Mesenchymal stem cell (in vitro differentiated cells and primary cell): ENCODE data around the gene WWOX.

Source experiments
- DNase-seq: peaks from one replicate; pipeline ENCODE4 v3.0.0-alpha.2; 2013
- H2AFZ ChIP-seq: one replicate; pipeline ENCODE4 v1.6.1; 2013; ENCODE audit warnings: low read depth, mild to moderate bottlenecking, control low read depth, inconsistent platforms, low read length, moderate library complexity
- H2AK5ac ChIP-seq: 2 replicates; pipeline ENCODE4 v1.6.1; 2013; ENCODE audit warnings: low read length, moderate library complexity, mild to moderate bottlenecking, inconsistent platforms; ENCODE audit not compliant: severe bottlenecking
- H2BK120ac ChIP-seq: one replicate; pipeline ENCODE4 v1.6.1; 2013; ENCODE audit warnings: low read depth, mild to moderate bottlenecking, inconsistent platforms, low read length, moderate library complexity
- H2BK12ac ChIP-seq, 2 experiments: one replicate each; pipeline ENCODE4 v1.6.1; 2013; ENCODE audit warnings: inconsistent platforms in 2 of 2, low read length in 2 of 2, mild to moderate bottlenecking in 2 of 2, moderate library complexity in 2 of 2, control low read depth in 1 of 2
- H2BK15ac ChIP-seq: one replicate; pipeline ENCODE4 v1.6.1; 2013; ENCODE audit warnings: mild to moderate bottlenecking, low read depth, inconsistent platforms; ENCODE audit not compliant: poor library complexity, severe bottlenecking
- H2BK5ac ChIP-seq: 2 replicates; pipeline ENCODE4 v1.6.1; 2013; ENCODE audit warnings: low read depth, mild to moderate bottlenecking, low read length, control low read depth, inconsistent platforms; ENCODE audit not compliant: poor library complexity, severe bottlenecking
- H3K14ac ChIP-seq, 2 experiments: one replicate each; pipeline ENCODE4 v1.6.1; 2013; ENCODE audit warnings: inconsistent platforms in 2 of 2, low read length in 2 of 2, control low read depth in 1 of 2, mild to moderate bottlenecking in 1 of 2, moderate library complexity in 1 of 2
- H3K18ac ChIP-seq, 2 experiments: one replicate each; pipeline ENCODE4 v1.6.1; 2013; ENCODE audit warnings: inconsistent platforms in 2 of 2, low read length in 2 of 2, control low read depth in 1 of 2, low read depth in 1 of 2, mild to moderate bottlenecking in 1 of 2
- H3K23ac ChIP-seq, 2 experiments: one replicate each; pipeline ENCODE4 v1.6.1; 2013; ENCODE audit warnings: inconsistent platforms in 2 of 2, low read length in 2 of 2, mild to moderate bottlenecking in 2 of 2, moderate library complexity in 2 of 2, control low read depth in 1 of 2
- H3K27ac ChIP-seq: 2 replicates; pipeline ENCODE4 v1.5.1; 2013; ENCODE audit warnings: mild to moderate bottlenecking, moderate library complexity, low read length, control low read depth, inconsistent platforms; ENCODE audit not compliant: poor library complexity, severe bottlenecking
- H3K27me3 ChIP-seq, 2 experiments: 2 replicates each; pipeline versions ENCODE4 v1.6.1 to v1.7.0; 2013; ENCODE audit warnings: low read length in 2 of 2, mild to moderate bottlenecking in 2 of 2, moderate library complexity in 2 of 2, control low read depth in 1 of 2, inconsistent platforms in 1 of 2; ENCODE audit not compliant: control insufficient read depth in 1 of 2, insufficient read depth in 1 of 2
- H3K36me3 ChIP-seq, 2 experiments: 2 replicates each; pipeline versions ENCODE4 v1.6.1 to v1.7.0; 2013; ENCODE audit warnings: low read length in 2 of 2, control low read depth in 1 of 2, inconsistent platforms in 1 of 2, low read depth in 1 of 2, mild to moderate bottlenecking in 1 of 2; ENCODE audit not compliant: insufficient read depth in 2 of 2, control insufficient read depth in 1 of 2
- H3K4ac ChIP-seq, 2 experiments: one replicate each; pipeline ENCODE4 v1.6.1; 2013; ENCODE audit warnings: inconsistent platforms in 2 of 2, low read length in 2 of 2, mild to moderate bottlenecking in 2 of 2, moderate library complexity in 2 of 2, control low read depth in 1 of 2, low read depth in 1 of 2
- H3K4me1 ChIP-seq: 2 replicates; pipeline ENCODE4 v1.6.1; 2013; ENCODE audit warnings: low read depth, low read length, control low read depth; ENCODE audit not compliant: control insufficient read depth, insufficient read depth
- H3K4me2 ChIP-seq: 2 replicates; pipeline ENCODE4 v1.6.1; 2013; ENCODE audit warnings: low read length, mild to moderate bottlenecking, inconsistent platforms; ENCODE audit not compliant: poor library complexity, severe bottlenecking
- H3K4me3 ChIP-seq, 2 experiments: 2 replicates each; pipeline versions ENCODE4 v1.5.1 to v1.7.0; 2013; ENCODE audit warnings: low read length in 2 of 2, mild to moderate bottlenecking in 2 of 2, control low read depth in 1 of 2, low read depth in 1 of 2; ENCODE audit not compliant: insufficient read depth in 1 of 2
- H3K79me1 ChIP-seq: replicated peaks from 2 replicates; pipeline ENCODE4 v1.6.1; 2013; ENCODE audit warnings: mild to moderate bottlenecking, control low read depth, low read length, inconsistent platforms; ENCODE audit not compliant: poor library complexity, severe bottlenecking
- H3K9ac ChIP-seq: 2 replicates; pipeline ENCODE4 v1.7.0; 2013; ENCODE audit warnings: mild to moderate bottlenecking, low read length, moderate library complexity
- H3K9me3 ChIP-seq: 2 replicates; pipeline ENCODE4 v1.7.0; 2013; ENCODE audit warnings: mild to moderate bottlenecking, low read length; ENCODE audit not compliant: control insufficient read depth
- H4K8ac ChIP-seq: one replicate; pipeline ENCODE4 v1.6.1; 2013; ENCODE audit warnings: inconsistent platforms, mild to moderate bottlenecking, low read length, moderate library complexity
- H4K91ac ChIP-seq: one replicate; pipeline ENCODE4 v1.6.1; 2013; ENCODE audit warnings: mild to moderate bottlenecking, low read length, inconsistent platforms
- WGBS: methylation state at CpG from one replicate; pipeline ENCODE4 v1.1.7; 2013; ENCODE audit warnings: mixed read lengths; 5-methylcytosine and 5-hydroxymethylcytosine counted together

Gene WWOX

DNA sequence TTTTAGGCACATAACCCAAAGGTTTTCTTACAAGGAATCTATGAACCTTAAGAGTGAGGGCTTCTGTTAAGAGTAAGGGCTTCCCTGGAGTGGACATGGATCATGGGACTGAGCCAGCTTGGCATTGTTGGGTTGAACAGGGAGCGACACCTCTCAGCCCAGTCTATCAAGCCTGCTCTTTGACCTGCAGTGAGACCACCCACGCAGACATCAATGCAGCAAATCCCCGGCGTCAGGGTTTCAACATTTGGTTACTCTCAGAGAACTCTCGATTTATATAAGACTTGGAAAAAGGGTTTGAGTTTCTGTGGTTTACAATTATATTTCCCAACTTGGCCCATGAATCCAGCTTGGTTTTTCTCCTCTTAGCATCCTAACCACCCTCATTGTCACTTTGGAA, 299.9 kb downstream of the WWOX start:
- H4K91ac ChIP-seq = no peak overlapping the region
- no peak overlapping the region for H2BK5ac ChIP-seq
- no peak overlapping the region for H3K4me3 ChIP-seq
- no peak overlapping the region for H2AFZ ChIP-seq
- no peaks in the 10 kb centered on the region for H3K9me3 ChIP-seq
- H3K4me1 ChIP-seq = no peaks in the 10 kb centered on the region
- no peaks in the 10 kb centered on the region for H3K27me3 ChIP-seq
- no peak overlapping the region for H4K8ac ChIP-seq
- no peak for DNase-seq
- no peak overlapping the region for H2BK120ac ChIP-seq
- H2AK5ac ChIP-seq = no peak overlapping the region
- no peak overlapping the region for H3K9ac ChIP-seq
- peak overlapping the region in 1 of 2 experiments; percentile 42 for H2BK12ac ChIP-seq
- no peak overlapping the region for H3K14ac ChIP-seq
- no peak overlapping the region for H3K4ac ChIP-seq
- no peak overlapping the region for H3K4me2 ChIP-seq
- H3K36me3 ChIP-seq = no peaks in the 10 kb centered on the region
- no peak overlapping the region for H3K23ac ChIP-seq
- H3K27ac ChIP-seq = no peak overlapping the region
- H3K79me1 ChIP-seq = no peaks in the 10 kb centered on the region
- H3K18ac ChIP-seq = no peak overlapping the region
- peak overlapping the region; percentile 36 for H2BK15ac ChIP-seq
- WGBS = 100% methylated on average over 1 of the region's 5 CpGs

GRCh38 chr16:78402833-78403232, 303.4 kb downstream of the WWOX start:
- Histone ChIP-seq H4K91ac (no peak overlapping the region), H3K14ac (no peak overlapping the region), H3K23ac (no peak overlapping the region), H3K4me1 (peaks cover 4% of the 10 kb centered on the region), H2AK5ac (no peak overlapping the region), H3K4ac (no peak overlapping the region), H2BK5ac (no peak overlapping the region), H3K27me3 (no peaks in the 10 kb centered on the region), H2BK120ac (no peak overlapping the region), H3K4me3 (no peak overlapping the region), H4K8ac (no peak overlapping the region), H3K4me2 (no peak overlapping the region), H3K79me1 (no peaks in the 10 kb centered on the region), H3K27ac (no peak overlapping the region), H3K36me3 (no peaks in the 10 kb centered on the region), H2BK12ac (no peak overlapping the region), H2BK15ac (no peak overlapping the region), H3K18ac (no peak overlapping the region), H2AFZ (no peak overlapping the region), H3K9me3 (no peaks in the 10 kb centered on the region), H3K9ac (no peak overlapping the region)
- no CpG with 5 or more reads among the region's 3 CpGs for WGBS
- no peak for DNase-seq

DNA sequence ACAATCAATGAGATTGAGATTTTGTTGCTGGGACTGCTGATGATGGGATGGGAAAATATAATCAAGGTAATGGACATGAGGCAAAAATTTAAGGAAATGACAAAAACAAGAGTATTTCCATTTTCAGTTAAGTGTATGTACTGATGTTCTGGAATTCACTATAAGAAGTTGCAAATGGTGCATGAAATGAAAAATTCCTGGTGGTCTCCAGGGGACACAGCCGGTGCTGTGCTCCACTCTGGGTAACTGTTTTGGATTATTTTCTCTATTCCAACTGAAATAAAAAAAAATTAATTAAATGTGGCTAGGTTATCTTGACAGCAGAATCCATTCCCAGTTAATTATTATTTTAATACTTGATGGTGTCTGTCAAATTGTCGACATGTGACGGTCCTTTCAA, 305.6 kb downstream of the WWOX start:
- H3K4ac ChIP-seq = no peak overlapping the region
- H3K9me3 ChIP-seq = peaks cover 8% of the 10 kb centered on the region
- no peak overlapping the region for H2AK5ac ChIP-seq
- no peak overlapping the region for H2BK15ac ChIP-seq
- H2BK5ac ChIP-seq = no peak overlapping the region
- no peak overlapping the region for H3K23ac ChIP-seq
- no peak for DNase-seq
- no peak overlapping the region for H4K8ac ChIP-seq
- no peak overlapping the region for H3K27ac ChIP-seq
- H3K18ac ChIP-seq = no peak overlapping the region
- peaks cover 4% of the 10 kb centered on the region for H3K4me1 ChIP-seq
- 100% methylated on average over 2 of the region's 3 CpGs for WGBS
- H3K9ac ChIP-seq = no peak overlapping the region
- no peak overlapping the region for H4K91ac ChIP-seq
- H3K14ac ChIP-seq = no peak overlapping the region
- H3K79me1 ChIP-seq = no peaks in the 10 kb centered on the region
- no peak overlapping the region for H3K4me2 ChIP-seq
- H2BK120ac ChIP-seq = no peak overlapping the region
- no peak overlapping the region for H2BK12ac ChIP-seq
- H2AFZ ChIP-seq = no peak overlapping the region
- no peaks in the 10 kb centered on the region for H3K36me3 ChIP-seq
- H3K27me3 ChIP-seq = no peaks in the 10 kb centered on the region
- no peak overlapping the region for H3K4me3 ChIP-seq

GRCh38 chr16:78405833-78406232, 306.4 kb downstream of the WWOX start:
- Histone ChIP-seq H3K4ac (no peak overlapping the region), H3K4me3 (no peak overlapping the region)

More at GRCh38 chr16:78405833-78406232, 306.4 kb downstream of the WWOX start:
- H3K14ac ChIP-seq = no peak overlapping the region
- H2BK15ac ChIP-seq = no peak overlapping the region
- H3K4me1 ChIP-seq = peaks cover 4% of the 10 kb centered on the region
- no peak for DNase-seq
- no peak overlapping the region for H2BK12ac ChIP-seq
- no peaks in the 10 kb centered on the region for H3K36me3 ChIP-seq
- no peak overlapping the region for H2AK5ac ChIP-seq
- no peak overlapping the region for H2BK120ac ChIP-seq
- H4K8ac ChIP-seq = no peak overlapping the region
- no peak overlapping the region for H2AFZ ChIP-seq
- H3K18ac ChIP-seq = no peak overlapping the region
- no peak overlapping the region for H4K91ac ChIP-seq
- peaks cover 8% of the 10 kb centered on the region for H3K9me3 ChIP-seq
- no peaks in the 10 kb centered on the region for H3K27me3 ChIP-seq
- no peak overlapping the region for H2BK5ac ChIP-seq
- 68% methylated on average over 5 of the region's 7 CpGs for WGBS
- H3K27ac ChIP-seq = peak overlapping the region; percentile 12
- H3K23ac ChIP-seq = no peak overlapping the region
- no peaks in the 10 kb centered on the region for H3K79me1 ChIP-seq
- H3K4me2 ChIP-seq = no peak overlapping the region
- H3K9ac ChIP-seq = no peak overlapping the region
